Astrocyte (in vitro differentiated cells and primary cell): ENCODE measurements around the gene CENATAC. TPM values are rescaled to one million over a fixed set of nuclear protein-coding genes. Genes with fewer than 3 reads are reported as not detected.
"Not testable (repeated sequence)": the region's sequence is repeated elsewhere in the genome, so short reads cannot be mapped to it uniquely, and the experiment has no call there.

Experiments used
- DNase-seq: peaks from one replicate; pipeline ENCODE4 v3.0.0-alpha.2; 2010; ENCODE audit warnings: low read depth
- FAIRE-seq: peaks from 2 replicates; lab custom pipeline; 2011; peaks lifted over from hg19 to GRCh38; lab: Jason Lieb, UNC
- H2AFZ ChIP-seq: 2 replicates; pipeline ENCODE4 v1.6.0; 2012; ENCODE audit warnings: low read depth, low read length, inconsistent platforms
- H3K27ac ChIP-seq: 2 replicates; pipeline ENCODE4 v1.5.1; 2011; ENCODE audit warnings: low read depth, low read length, inconsistent platforms
- H3K27me3 ChIP-seq: 2 replicates; pipeline ENCODE4 v1.6.0; 2011; ENCODE audit warnings: low read length, inconsistent platforms; ENCODE audit not compliant: insufficient read depth
- H3K36me3 ChIP-seq: 2 replicates; pipeline ENCODE4 v1.5.1; 2011; ENCODE audit warnings: low read length, inconsistent platforms; ENCODE audit not compliant: insufficient read depth
- H3K4me1 ChIP-seq: 2 replicates; pipeline ENCODE4 v1.5.1; 2011; ENCODE audit warnings: low read length, inconsistent platforms; ENCODE audit not compliant: insufficient read depth
- H3K4me2 ChIP-seq: 2 replicates; pipeline ENCODE4 v1.6.0; 2012; ENCODE audit warnings: low read length, inconsistent platforms
- H3K4me3 ChIP-seq: 2 replicates; pipeline ENCODE4 v1.5.1; 2011; ENCODE audit warnings: low read depth, mild to moderate bottlenecking, low read length, inconsistent platforms; ENCODE audit not compliant: insufficient read depth
- H3K79me2 ChIP-seq: 2 replicates; pipeline ENCODE4 v1.6.0; 2012; ENCODE audit warnings: mild to moderate bottlenecking, low read length, inconsistent platforms; ENCODE audit not compliant: insufficient read depth
- H3K9ac ChIP-seq: 2 replicates; pipeline ENCODE4 v1.6.0; 2012; ENCODE audit warnings: mild to moderate bottlenecking, low read length, inconsistent platforms
- H3K9me3 ChIP-seq: 2 replicates; pipeline ENCODE4 v1.5.1; 2012; ENCODE audit warnings: low read depth, mild to moderate bottlenecking, low read length, inconsistent platforms; ENCODE audit not compliant: insufficient read depth
- H4K20me1 ChIP-seq: 2 replicates; pipeline ENCODE4 v1.6.0; 2012; ENCODE audit warnings: low read length, inconsistent platforms; ENCODE audit not compliant: insufficient read depth
- H3K27ac Mint-ChIP-seq: one replicate; pipeline ENCODE4 v1.8.0; 2021; ENCODE audit warnings: mild to moderate bottlenecking, mixed read lengths; ENCODE audit not compliant: unreplicated experiment
- H3K27me3 Mint-ChIP-seq: one replicate; pipeline ENCODE4 v1.8.0; 2021; ENCODE audit warnings: low read depth, mixed read lengths; ENCODE audit not compliant: unreplicated experiment
- H3K36me3 Mint-ChIP-seq: one replicate; pipeline ENCODE4 v1.8.0; 2021; ENCODE audit warnings: low read depth, mixed read lengths; ENCODE audit not compliant: unreplicated experiment
- H3K4me1 Mint-ChIP-seq: one replicate; pipeline ENCODE4 v1.8.0; 2021; ENCODE audit warnings: low read depth, mixed read lengths; ENCODE audit not compliant: unreplicated experiment
- H3K4me3 Mint-ChIP-seq: one replicate; pipeline ENCODE4 v1.8.0; 2021; ENCODE audit warnings: mild to moderate bottlenecking, moderate library complexity, mixed read lengths; ENCODE audit not compliant: unreplicated experiment
- H3K9me3 Mint-ChIP-seq: one replicate; pipeline ENCODE4 v1.8.0; 2021; ENCODE audit warnings: mild to moderate bottlenecking, mixed read lengths; ENCODE audit not compliant: unreplicated experiment
- CTCF ChIP-seq: IDR thresholded peaks from 2 replicates; pipeline ENCODE4 v1.5.1; 2011; ENCODE audit warnings: low read depth, mild to moderate bottlenecking, inconsistent platforms, low read length, moderate library complexity; ENCODE audit not compliant: insufficient read depth
- EZH2 ChIP-seq: IDR thresholded peaks from 2 replicates; pipeline ENCODE4 v1.6.1; 2012; ENCODE audit warnings: mild to moderate bottlenecking, low read length, inconsistent platforms; ENCODE audit not compliant: insufficient read depth
- total RNA-seq: library from RNA; stranded (reverse); gene quantifications from 2 replicates; pipeline ENCODE4 v1.2.1, GENCODE V29; 2021

CENATAC gene
- total RNA-seq, 1 donor from 2014 or later = 25.4 TPM

GRCh38 chr11:119057000-119057769 lies 59.2 kb downstream of the CENATAC start, which contains the start of gene HYOU1:
TSS of gene HYOU1 (minus strand) at chr11:119057205. CDS start at chr11:119056160, 1,045 bp downstream.
- Mint-ChIP-seq H3K36me3 (peaks cover 17% of the 10 kb centered on the region), H3K27me3 (no peaks in the 10 kb centered on the region), H3K27ac (peak within 1 kb of the TSS; percentile 94), H3K4me3 (peak within 1 kb of the TSS; percentile 97), H3K4me1 (peaks cover 14% of the 10 kb centered on the region), H3K9me3 (no peaks in the 10 kb centered on the region)
- Histone ChIP-seq H2AFZ (peak within 1 kb of the TSS; percentile 72), H3K9ac (peak within 1 kb of the TSS; percentile 91), H4K20me1 (peaks cover 41% of the 10 kb centered on the region), H3K79me2 (peaks cover 43% of the 10 kb centered on the region), H3K27ac (peak within 1 kb of the TSS; percentile 83), H3K27me3 (no peaks in the 10 kb centered on the region), H3K9me3 (no peaks in the 10 kb centered on the region), H3K36me3 (peaks cover 32% of the 10 kb centered on the region), H3K4me1 (peaks cover 18% of the 10 kb centered on the region), H3K4me3 (peak within 1 kb of the TSS; percentile 78), H3K4me2 (peak within 1 kb of the TSS; percentile 95)
- TF ChIP-seq EZH2 (no peak), CTCF (no peak)
- FAIRE-seq = no peak
- peak; percentile 85 for DNase-seq

GRCh38 chr11:119059128-119059527 lies 61.2 kb downstream of the CENATAC start:
- not testable (repeated sequence) for H2AFZ ChIP-seq, H3K9me3 ChIP-seq, H3K4me3 Mint-ChIP-seq, H3K9me3 Mint-ChIP-seq, H3K27ac Mint-ChIP-seq, H3K27me3 Mint-ChIP-seq, H3K36me3 Mint-ChIP-seq, H3K4me2 ChIP-seq, H3K27me3 ChIP-seq, H3K4me3 ChIP-seq, H3K27ac ChIP-seq, FAIRE-seq, DNase-seq, H3K9ac ChIP-seq
- Histone ChIP-seq H3K79me2 (peaks cover 33% of the 10 kb centered on the region), H4K20me1 (peaks cover 22% of the 10 kb centered on the region), H3K4me1 (peaks cover 18% of the 10 kb centered on the region), H3K36me3 (peaks cover 14% of the 10 kb centered on the region)
- H3K4me1 Mint-ChIP-seq = peaks cover 14% of the 10 kb centered on the region

- Histone ChIP-seq H3K27ac (no peak overlapping the region), H3K4me2 (no peak overlapping the region), H3K9me3 (no peaks in the 10 kb centered on the region), H3K36me3 (no peaks in the 10 kb centered on the region), H2AFZ (no peak overlapping the region), H4K20me1 (peaks cover under 1% of the 10 kb centered on the region), H3K4me1 (peaks cover 9% of the 10 kb centered on the region), H3K4me3 (no peak overlapping the region), H3K27me3 (no peaks in the 10 kb centered on the region), H3K9ac (no peak overlapping the region), H3K79me2 (peaks cover 24% of the 10 kb centered on the region)
- no peak overlapping the region for H3K4me3 Mint-ChIP-seq
- H3K27ac Mint-ChIP-seq = no peak overlapping the region
- no peaks in the 10 kb centered on the region for H3K36me3 Mint-ChIP-seq
- no peaks in the 10 kb centered on the region for H3K27me3 Mint-ChIP-seq
- DNase-seq (no peak), FAIRE-seq (no peak)
- no peak for TF ChIP-seq EZH2
- no peak for TF ChIP-seq CTCF
- peaks cover 6% of the 10 kb centered on the region for H3K4me1 Mint-ChIP-seq
- no peaks in the 10 kb centered on the region for H3K9me3 Mint-ChIP-seq
These were observed 63.3 kb downstream of the CENATAC start for GRCh38 chr11:119061256-119061655.
